ENCODE data around the gene KLHL20.
A peak's percentile ranks its signal among the peaks of the same experiment; 100 is the strongest.
"Not testable (repeated sequence)": the region's sequence is repeated elsewhere in the genome, so short reads cannot be mapped to it uniquely, and the experiment has no call there.

The KLHL20 gene, protein sequence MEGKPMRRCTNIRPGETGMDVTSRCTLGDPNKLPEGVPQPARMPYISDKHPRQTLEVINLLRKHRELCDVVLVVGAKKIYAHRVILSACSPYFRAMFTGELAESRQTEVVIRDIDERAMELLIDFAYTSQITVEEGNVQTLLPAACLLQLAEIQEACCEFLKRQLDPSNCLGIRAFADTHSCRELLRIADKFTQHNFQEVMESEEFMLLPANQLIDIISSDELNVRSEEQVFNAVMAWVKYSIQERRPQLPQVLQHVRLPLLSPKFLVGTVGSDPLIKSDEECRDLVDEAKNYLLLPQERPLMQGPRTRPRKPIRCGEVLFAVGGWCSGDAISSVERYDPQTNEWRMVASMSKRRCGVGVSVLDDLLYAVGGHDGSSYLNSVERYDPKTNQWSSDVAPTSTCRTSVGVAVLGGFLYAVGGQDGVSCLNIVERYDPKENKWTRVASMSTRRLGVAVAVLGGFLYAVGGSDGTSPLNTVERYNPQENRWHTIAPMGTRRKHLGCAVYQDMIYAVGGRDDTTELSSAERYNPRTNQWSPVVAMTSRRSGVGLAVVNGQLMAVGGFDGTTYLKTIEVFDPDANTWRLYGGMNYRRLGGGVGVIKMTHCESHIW

DNA sequence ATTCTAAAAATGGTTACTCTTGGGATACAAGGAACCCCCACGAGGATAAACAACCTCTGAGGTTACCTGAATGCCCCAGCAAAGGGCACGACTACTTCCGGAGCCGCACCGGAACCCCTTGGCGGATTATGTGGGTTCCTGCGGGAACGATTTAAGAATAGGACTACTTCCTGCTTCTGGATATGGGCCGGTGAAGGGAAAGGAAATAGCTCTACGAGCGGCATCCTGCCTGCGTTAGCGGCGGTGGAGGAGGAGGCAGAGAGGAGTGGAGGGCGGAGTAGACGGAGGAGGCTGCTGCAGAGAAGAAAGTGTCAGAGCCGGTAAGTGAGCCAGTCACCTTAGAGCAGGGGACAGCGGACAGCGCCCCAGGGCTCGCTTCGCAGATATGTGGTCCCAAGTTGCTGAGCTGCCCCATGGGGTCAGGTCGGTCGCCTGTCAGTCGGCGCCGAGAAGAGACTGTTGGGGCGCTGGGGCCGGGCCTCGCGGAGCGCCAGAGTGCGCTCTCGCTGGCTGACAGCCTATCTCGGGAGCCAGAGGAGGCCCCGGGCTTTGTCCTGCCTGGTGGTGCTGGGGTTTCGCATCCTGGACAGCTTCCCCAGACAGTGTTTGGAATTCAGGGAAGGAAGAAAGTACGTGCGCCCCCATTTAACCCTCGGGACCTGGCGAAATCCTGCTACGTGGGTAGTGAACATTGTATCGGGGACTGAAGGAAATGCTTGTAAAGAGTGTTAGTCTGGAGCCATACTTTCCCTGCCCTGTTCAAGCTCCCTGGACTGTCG, at the start of gene KLHL20:
Gene KLHL20 (plus strand): TSS at position 223 of the 779 bp plus-strand sequence. CDS start 1,063 bp downstream, outside the sequence.
- DNase-seq (ENCODE audit: low read depth in 2 of 3, low spot score in 1 of 3), result peak; percentile 76 to 89 (median 78)

DNA sequence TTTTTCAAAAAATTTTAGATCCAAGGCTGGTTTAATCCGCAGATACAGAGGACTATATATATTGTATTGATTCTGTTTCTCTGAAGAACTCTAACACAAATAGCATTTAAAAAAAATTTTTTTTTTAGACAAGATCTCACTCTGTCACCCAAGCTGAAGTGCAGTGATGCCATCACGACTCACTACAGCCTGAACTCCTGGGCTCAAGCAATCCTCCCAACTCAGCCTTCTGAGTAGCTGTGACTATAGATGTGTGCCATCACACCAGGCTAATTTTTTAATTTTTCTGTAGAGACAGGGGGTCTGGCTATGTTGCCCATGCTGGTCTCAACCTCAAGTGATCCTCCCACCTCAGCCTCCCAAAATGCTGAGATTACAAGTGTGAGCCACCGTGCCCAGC, 48.1 kb upstream of the KLHL20 start:
- DNase-seq (ENCODE audit: low read depth in 2 of 3, low spot score in 1 of 3), result no peak

DNA sequence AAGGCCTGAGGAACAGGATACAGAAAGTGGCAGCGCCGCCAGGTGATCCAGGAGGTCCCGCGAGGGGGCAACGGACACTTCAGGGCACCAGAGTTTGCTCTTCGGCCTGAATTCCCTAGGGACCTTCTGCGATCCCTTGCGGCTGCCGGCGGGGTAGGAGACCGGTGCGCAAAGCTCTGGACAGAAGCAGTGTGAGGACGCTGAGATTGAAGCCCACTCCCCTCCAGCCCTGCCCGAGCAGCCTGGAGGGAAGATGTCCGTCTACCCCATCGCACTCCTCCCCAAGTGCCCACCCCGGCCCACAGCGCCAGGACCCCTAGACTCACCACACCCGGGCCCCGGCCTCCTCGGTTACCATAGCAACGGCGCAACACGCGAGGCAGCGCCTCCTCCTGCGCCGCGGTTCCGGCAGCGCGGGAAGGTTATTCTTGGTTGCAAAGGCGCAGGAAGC, 45.3 kb upstream of the KLHL20 start, which contains the start of gene ANKRD45:
Gene ANKRD45 (minus strand): TSS at position 361 of the 451 bp plus-strand sequence. CDS start 10,433 bp downstream, outside the sequence.
- peak in 1 of 3 donors; percentile 1 for DNase-seq (ENCODE audit: low read depth in 2 of 3, low spot score in 1 of 3)

DNA sequence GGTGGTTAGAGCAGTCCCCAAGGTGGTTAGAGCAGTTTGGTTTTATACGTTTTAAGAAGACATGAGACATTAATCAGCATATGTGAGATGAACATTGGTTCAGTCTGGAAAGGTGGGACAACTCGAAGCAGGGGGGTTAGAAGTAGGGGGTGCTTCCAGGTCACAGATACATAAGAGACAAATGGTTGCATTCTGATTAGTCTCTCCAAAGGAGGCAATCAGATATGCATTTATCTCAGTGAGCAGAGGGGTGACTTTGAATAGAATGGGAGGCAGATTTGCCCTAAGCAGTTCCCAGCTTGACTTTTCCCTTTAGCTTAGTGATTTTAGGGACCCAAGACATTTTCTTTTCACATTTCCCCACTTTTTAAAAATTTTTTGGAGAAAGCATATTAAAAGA, 40.3 kb upstream of the KLHL20 start:
- not testable (repeated sequence) for DNase-seq (ENCODE audit: low read depth in 2 of 3, low spot score in 1 of 3)

DNA sequence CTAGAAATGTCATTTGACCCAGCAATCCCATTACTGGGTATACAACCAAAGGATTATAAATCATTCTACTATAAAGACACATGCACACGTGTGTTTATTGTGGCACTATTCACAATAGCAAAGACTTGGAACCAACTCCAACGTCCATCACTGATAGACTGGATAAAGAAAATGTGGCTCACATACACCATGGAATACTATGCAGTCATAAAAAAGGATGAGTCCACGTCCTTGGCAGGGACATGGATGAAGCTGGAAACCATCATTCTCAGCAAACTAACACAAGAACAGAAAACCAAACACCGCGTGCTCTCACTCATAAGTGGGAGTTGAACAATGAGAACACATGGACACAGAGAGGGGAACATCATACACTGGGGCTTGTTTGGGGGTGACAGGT, 34.6 kb upstream of the KLHL20 start:
- not testable (repeated sequence) for DNase-seq (ENCODE audit: low read depth in 2 of 3, low spot score in 1 of 3)

DNA sequence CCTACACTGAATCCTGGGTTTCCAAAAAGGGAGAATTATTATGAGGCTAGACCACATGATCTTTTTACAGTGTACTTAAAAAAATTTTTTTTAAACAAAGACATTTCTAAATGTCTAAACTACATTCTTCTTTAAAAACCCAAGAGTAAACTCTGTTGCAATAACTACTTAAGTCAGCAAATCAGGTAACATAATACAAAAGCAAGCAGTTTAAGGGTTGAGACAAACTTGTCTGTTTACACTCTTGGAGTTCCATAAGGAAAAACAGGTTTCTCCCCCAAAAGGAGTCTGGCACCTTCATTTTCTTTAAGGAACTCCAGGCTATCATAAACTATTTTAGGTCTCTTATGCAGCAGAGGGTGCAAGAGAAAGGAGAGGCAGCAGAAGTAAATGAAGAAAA, 32.6 kb upstream of the KLHL20 start:
- no peak for DNase-seq (ENCODE audit: low read depth in 2 of 3, low spot score in 1 of 3)

DNA sequence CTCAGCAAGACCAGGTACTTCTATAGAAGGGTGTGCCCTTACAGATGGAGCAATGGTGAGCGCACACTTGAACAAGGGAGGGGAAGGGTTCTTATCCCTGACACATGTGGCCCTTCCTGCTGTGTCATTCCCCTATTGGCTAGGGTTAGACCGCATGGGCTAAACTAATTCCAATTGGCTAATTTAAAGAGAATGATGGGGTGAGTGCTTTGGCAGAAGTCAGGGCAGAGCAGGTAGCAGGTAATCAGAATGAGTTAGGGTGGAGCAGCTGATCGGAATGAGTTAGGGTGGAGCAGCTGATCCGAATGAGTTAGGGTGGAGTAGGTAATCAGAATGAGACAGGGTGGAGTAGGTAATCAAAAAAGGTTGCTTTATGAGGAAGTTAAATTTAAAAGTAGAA, 30.9 kb upstream of the KLHL20 start:
- not testable (repeated sequence) for DNase-seq (ENCODE audit: low read depth in 2 of 3, low spot score in 1 of 3)

DNA sequence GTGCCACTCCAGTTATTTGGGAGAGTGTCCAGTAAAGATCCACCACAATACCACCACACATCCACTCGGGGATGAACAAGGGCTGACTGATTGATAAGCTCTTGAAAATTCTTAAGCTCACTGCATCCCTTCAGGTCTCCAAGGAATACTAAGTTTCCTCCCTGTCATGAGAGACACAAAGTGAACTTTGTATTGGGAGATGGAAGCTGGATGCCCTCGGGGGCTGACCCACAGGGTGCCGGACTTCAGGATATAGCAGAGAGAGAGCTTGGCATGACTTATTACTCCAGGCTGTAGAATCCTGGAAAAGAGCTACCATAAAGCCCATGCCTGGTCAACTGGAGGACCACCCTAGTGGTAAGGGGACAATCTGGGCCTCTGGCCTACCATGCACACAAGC, 29.7 kb upstream of the KLHL20 start:
- not testable (repeated sequence) for DNase-seq (ENCODE audit: low read depth in 2 of 3, low spot score in 1 of 3)

DNA sequence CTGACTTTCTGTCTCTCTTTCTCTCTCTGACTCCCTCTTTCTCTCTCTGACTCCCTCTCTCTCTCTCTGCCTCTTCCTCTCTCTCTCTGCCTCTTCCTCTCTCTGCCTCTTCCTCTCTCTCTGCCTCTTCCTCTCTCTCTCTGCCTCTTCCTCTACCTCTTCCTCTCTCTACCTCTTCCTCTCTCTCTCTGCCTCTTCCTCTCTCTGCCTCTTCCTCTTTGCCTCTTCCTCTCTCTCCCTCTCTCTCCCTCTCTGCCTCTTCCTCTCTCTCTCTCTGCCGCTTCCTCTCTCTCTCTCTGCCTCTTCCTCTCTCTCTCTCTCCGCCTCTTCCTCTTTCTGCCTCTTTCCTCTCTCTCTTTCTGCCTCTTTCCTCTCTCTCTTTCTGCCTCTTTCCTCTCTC, 26.5 kb upstream of the KLHL20 start:
- no peak for DNase-seq (ENCODE audit: low read depth in 2 of 3, low spot score in 1 of 3)

DNA sequence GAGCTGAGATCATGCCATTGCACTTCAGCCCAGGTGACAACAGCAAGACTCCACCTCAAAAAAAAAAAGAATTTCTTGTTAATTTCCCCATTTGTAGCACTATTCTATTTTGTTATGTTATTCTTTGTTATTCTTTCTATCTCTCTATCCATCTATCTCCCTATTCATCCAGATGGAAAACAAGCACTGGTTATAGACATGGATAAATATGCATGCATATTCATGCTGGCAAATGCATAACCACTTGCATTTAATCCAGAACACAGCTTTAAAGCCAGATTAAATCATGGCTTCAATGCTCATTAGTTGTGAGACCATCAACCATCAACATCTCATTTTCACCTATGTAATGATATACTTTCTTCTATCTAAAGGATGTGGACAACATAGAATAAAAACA, 21.5 kb upstream of the KLHL20 start:
- DNase-seq (ENCODE audit: low read depth in 2 of 3, low spot score in 1 of 3), result no peak

DNA sequence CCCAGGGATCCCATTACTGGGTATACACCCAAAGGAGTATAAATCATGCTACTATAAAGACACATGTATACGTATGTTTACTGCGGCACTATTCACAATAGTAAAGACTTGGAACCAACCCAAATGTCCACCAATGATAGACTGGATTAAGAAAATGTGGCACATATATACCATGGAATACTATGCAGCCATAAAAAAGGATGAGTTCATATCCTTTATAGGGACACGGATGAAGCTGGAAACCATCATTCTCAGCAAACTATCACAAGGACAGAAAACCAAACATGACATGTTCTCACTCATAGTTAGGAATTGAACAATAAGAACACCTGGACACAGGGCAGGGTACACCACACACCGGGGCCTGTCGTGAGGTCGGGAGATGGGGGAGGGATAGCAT, 13.5 kb upstream of the KLHL20 start:
- not testable (repeated sequence) for DNase-seq (ENCODE audit: low read depth in 2 of 3, low spot score in 1 of 3)

DNA sequence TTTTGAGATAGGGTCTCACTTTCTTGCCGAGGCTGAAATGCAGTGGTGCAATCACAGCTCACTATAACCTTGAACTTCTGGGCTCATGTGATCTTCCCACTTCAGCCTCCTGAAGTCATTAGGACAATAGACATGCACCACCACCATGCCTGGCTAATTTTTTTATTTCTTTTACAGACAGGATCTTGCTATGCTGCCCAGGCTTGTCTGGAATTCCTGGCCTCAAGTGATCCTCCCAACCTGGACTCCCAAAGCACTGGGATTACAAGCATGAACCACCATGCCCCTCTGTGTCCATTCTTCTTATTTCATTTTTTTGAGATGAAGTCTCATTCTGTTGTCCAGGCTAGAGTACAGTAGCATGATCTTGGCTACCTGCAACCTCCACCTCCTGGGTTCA, 12.0 kb upstream of the KLHL20 start:
- no peak for DNase-seq (ENCODE audit: low read depth in 2 of 3, low spot score in 1 of 3)

DNA sequence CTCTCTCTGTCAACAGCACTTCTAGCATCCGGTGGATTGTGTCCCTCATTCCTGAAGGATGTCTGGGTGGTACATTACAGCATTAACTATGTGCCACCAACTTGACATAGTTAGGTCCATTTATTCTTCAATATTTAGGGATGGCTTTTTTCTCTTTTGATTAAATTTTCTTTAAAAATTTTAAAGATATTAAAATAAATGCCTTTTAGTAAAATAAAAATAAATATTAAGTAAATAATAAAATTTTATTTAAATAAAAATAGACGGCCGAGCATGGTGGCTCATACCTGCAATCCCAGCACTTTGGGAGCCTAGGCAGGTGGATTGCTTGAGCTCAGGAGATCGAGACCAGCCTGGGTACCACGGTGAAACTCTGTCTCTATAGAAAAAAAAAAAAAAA, 9.7 kb upstream of the KLHL20 start:
- DNase-seq (ENCODE audit: low read depth in 2 of 3, low spot score in 1 of 3), result no peak

DNA sequence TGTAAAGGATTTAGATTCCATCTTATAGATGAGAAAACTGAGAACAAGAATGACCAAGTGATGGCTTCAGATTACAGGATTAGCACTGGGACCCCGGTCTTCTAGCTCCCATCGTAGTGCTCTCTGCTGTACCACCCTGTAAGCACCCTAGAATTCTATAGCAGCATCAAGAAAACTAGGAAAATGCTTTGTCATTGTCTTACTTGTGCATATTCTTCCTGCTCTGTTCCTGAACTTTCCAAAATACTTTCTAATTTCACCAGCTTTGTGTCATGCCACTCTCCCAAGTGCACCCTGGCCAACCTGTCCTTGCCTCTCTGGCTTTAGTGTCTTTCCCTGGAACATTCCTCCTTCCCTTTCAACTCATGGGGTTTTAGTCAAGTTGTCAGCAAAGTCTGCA, 6.0 kb upstream of the KLHL20 start:
- no peak for DNase-seq (ENCODE audit: low read depth in 2 of 3, low spot score in 1 of 3)

DNA sequence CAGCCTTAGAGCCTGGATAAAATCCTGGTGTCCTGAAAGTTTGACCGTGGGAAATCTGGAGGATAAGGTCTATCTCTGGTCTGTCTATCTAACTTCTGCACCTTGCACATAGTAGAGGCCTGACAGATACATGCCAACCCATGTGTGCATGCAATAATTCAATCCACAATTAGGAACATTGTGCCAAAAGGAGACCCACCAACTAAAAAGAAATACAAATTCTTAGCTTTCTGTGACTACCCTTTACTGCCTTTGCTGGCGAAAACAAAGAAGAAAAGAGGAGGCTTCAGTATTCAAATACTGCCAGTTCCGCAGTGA, 381 bp upstream of the KLHL20 start:
- peak in 1 of 3 donors; percentile 3 for DNase-seq (ENCODE audit: low read depth in 2 of 3, low spot score in 1 of 3)

DNA sequence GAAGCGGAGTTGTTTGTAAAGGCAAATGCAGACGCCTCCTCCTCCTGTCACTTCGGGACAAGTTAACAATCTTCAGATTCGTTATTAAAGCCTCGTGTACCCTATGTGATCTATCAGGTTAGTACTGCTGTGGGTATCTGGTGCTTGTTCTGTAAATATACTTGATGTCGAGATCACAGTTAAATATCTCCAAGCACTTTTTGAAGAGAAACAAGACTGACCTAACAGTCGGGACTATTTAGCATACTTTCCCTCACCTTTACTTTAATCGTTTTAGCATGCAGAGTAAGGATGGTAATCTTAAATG, 710 bp downstream of the KLHL20 start:
- no peak for DNase-seq (ENCODE audit: low read depth in 2 of 3, low spot score in 1 of 3)

DNA sequence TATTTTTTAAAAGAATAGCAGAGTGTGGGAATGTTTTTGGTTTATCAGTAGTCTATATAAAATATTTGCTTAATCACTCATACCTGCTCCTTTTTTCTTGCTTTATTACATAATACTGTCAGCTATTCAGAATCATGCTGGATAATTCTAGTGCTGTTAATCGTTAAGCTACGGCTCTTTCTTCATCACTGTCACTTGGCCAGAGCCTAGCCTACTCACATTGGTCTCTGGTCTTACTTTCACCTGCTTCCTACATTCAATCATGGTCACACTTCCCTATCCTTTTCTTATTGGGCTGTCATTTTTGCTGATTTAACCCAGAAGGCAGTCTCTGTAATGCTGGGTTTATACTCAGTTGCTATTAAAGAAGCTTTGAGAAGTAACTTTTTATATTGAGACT, 2.5 kb downstream of the KLHL20 start:
- no peak for DNase-seq (ENCODE audit: low read depth in 2 of 3, low spot score in 1 of 3)

DNA sequence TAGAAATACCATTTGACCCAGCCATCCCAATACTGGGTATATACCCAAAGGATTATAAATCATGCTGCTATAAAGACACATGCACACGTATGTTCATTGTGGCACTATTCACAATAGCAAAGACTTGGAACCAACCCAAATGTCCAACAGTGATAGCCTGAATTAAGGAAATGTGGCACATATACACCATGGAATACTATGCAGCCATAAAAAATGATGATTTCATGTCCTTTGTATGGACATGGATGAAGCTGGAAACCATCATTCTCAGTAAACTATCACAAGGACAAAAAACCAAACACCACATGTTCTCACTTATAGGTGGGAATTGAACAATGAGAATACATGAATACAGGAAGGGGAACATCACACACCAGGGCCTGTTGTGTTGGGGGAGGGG, 16.6 kb downstream of the KLHL20 start:
- DNase-seq (ENCODE audit: low read depth in 2 of 3, low spot score in 1 of 3), result not testable (repeated sequence)

DNA sequence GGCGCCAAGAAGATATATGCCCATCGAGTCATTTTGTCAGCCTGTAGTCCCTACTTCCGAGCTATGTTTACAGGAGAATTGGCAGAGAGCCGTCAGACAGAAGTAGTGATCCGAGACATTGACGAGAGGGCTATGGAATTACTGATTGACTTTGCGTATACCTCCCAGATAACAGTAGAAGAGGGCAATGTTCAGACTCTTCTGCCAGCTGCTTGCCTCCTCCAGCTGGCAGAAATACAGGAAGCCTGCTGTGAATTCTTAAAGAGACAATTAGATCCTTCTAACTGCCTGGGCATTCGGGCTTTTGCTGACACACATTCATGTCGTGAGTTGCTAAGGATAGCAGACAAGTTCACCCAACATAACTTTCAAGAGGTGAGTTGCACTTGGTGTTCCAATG, 19.1 kb downstream of the KLHL20 start:
- no peak for DNase-seq (ENCODE audit: low read depth in 2 of 3, low spot score in 1 of 3)

DNA sequence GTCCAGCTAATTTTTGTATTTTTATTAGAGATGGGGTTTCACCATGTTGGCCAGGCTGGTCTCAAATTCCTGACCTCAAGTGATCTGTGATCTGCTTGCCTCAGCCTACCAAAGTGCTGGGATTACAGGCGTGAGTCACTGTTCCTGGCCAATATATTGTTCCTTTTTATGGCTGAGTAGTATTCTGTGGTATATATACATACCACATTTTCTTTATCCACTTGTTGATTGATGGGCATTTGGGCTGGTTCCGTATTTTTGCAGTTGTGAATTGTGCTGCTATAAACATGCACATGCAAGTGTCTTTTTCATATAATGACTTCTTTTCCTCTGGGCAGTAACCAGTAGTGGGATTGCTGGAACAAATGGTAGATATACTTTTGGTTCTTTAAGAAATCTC, 21.3 kb downstream of the KLHL20 start:
- DNase-seq (ENCODE audit: low read depth in 2 of 3, low spot score in 1 of 3), result not testable (repeated sequence)

DNA sequence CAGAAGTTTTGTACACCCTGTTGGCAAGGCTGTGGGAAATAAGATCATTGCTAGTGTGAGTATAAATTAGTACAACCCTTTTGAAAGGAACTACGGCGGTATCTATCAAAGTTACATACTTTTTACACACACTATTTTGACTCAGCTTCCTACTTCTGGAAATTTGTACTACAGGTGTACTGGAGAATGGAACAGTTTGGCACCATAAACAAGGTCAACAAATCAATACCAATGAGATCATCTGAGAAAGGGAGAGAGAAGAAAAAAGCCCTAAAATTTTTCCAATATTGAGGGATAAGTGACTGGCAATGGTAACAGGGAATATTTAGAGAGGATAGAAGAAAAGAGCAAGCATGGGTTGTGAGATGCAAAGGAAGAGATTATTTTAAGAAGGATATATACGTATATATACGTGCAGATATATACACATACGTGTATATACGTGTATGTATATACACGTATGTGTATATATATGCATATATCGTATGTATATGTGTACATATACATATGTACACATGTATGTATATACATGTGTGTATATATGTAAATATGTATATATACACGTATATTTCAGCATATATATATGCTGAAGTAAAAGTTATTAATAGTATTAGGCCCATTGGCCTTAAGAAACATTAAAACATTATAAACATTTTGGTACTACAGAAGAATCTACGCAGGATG, 27.6 kb downstream of the KLHL20 start:
- no peak for DNase-seq (ENCODE audit: low read depth in 2 of 3, low spot score in 1 of 3)
